Ishikawa (cell line): ENCODE data around the gene HK1.

Experiments
- FOXM1 ChIP-seq: IDR thresholded peaks from 2 replicates; pipeline ENCODE4 v1.6.1; 2012; ENCODE audit warnings: low read depth, borderline replicate concordance
- TF ChIP-seq, protein P1 (sequence below): IDR thresholded peaks from 2 replicates; pipeline ENCODE4 v1.6.1; 2012

DNA sequence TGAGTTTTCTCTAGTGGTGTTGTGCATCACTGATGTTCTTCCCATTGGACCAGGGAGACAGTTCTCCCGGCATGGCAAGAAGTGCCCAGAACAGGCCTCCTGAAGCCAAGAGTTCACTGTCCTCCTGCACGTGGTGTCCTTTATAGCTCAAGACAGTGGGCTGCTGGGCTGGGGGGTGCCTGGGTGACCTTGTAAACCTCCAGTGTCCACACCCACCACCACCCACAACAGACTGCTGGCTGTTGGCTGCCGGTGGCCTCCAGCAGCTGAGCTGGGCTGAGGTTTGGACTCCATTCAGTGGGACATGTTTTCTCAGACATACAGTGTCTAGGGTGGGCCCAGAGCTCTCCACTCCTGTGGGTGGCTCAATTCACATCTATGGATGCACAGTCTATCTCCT, 42.2 kb downstream of the HK1 start:
- TF ChIP-seq, protein P1, sequence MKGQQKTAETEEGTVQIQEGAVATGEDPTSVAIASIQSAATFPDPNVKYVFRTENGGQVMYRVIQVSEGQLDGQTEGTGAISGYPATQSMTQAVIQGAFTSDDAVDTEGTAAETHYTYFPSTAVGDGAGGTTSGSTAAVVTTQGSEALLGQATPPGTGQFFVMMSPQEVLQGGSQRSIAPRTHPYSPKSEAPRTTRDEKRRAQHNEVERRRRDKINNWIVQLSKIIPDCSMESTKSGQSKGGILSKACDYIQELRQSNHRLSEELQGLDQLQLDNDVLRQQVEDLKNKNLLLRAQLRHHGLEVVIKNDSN = no peak
- TF ChIP-seq FOXM1 = no peak
